Cerebellar cortex (tissue), 1 donor: Measurements from ENCODE around the gene NAALADL2.
"Not testable (repeated sequence)": the region's sequence is repeated elsewhere in the genome, so short reads cannot be mapped to it uniquely, and the experiment has no call there.

Experiments used
- DNase-seq: peaks from one replicate; pipeline ENCODE4 v3.0.0-alpha.2; 2015; ENCODE audit warnings: low spot score

The NAALADL2 gene

GRCh38 chr3:175764722-175765121 is 905.6 kb downstream of the NAALADL2 start:
- DNase-seq = no peak

GRCh38 chr3:175770426-175770825 is 911.3 kb downstream of the NAALADL2 start:
- DNase-seq = no peak

GRCh38 chr3:175777495-175777894 is 918.4 kb downstream of the NAALADL2 start:
- DNase-seq = no peak

- no peak for DNase-seq
Observed at GRCh38 chr3:175777965-175778364, 918.8 kb downstream of the NAALADL2 start.

DNA sequence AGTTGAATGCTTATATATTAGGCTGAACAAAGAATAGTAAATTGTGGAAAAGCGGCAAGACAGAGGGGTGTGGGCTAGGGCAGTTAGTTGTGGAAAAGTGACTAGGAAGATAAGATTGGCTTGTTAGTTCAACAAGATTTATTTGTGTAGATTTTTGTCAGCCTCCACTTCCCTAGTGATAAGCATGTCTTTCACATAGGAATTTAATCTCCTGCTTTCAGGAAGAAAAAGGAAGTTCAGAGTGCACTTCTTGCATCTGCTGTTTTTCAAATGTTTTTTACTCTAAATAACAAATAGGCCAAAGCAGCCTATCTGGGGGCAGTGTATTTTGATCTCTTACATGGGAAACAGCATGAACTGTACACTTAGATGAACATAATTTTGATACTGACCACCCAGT is 919.9 kb downstream of the NAALADL2 start:
- no peak for DNase-seq

- DNase-seq = not testable (repeated sequence)
Observed at GRCh38 chr3:175787109-175787508, 928.0 kb downstream of the NAALADL2 start.

- no peak for DNase-seq
Observed at GRCh38 chr3:175792245-175792644, 933.1 kb downstream of the NAALADL2 start.

- DNase-seq = no peak
Observed at GRCh38 chr3:175798326-175798725, 939.2 kb downstream of the NAALADL2 start.

- DNase-seq = no peak
Observed at GRCh38 chr3:175805825-175806224, 946.7 kb downstream of the NAALADL2 start.

GRCh38 chr3:175807175-175807574 is 948.0 kb downstream of the NAALADL2 start:
- DNase-seq = no peak

GRCh38 chr3:175818811-175819464 is 959.8 kb downstream of the NAALADL2 start:
- no peak for DNase-seq

DNA sequence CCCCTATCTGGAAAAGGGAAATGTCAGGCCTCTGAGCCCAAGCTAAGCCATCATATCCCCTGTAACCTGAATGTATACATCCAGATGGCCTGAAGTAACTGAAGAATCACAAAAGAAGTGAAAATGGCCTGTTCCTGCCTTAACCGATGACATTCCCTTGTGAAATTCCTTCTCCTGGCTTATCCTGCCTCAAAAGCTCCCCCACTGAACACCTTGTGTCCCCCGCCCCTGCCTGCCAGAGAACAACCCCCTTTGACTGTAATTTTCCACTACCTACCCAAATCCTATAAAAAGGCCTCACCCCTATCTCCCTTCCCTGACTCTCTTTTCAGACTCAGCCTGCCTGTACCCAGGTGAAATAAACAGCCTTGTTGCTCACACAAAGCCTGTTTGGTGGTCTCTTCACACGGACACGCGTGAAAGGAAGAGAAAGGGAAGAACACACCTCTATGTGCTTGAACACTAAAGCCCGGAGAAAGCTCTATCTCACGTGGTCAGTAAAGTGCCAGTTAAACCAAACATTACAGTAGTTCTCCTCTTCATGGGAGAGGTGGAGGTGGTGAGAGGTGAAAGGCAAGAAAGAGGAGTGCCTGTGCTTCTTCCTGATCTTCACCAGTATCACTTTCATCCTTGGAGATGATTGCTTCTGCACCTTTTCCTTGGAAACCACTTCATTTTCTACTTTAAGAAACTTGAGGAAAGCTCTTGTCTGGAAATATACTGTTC is 963.8 kb downstream of the NAALADL2 start:
- not testable (repeated sequence) for DNase-seq

GRCh38 chr3:175825016-175825580 is 966.0 kb downstream of the NAALADL2 start:
- DNase-seq = not testable (repeated sequence)

DNA sequence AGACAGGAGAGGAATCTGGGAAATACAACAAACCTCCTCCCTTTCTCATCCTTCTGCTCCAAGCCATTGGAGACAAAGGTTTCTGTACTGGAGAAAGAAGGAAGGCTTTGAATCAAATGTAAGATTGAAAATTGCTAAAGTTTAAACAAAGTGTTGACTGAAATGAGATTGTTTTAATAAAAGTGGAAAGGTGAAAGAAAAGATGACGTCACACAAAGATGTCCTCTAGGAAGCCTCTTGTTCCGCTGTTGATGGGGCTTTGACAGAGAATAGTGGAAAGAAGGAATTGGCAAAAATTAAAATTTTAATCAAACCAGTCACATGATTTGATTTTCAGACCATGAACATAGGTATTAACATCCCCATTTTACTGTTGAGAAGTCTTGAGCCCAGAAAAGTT is 967.6 kb downstream of the NAALADL2 start:
- DNase-seq = no peak

- DNase-seq = not testable (repeated sequence)
Observed at GRCh38 chr3:175829809-175830208, 970.7 kb downstream of the NAALADL2 start.

- DNase-seq = not testable (repeated sequence)
Observed at GRCh38 chr3:175835763-175836162, 976.6 kb downstream of the NAALADL2 start.

DNA sequence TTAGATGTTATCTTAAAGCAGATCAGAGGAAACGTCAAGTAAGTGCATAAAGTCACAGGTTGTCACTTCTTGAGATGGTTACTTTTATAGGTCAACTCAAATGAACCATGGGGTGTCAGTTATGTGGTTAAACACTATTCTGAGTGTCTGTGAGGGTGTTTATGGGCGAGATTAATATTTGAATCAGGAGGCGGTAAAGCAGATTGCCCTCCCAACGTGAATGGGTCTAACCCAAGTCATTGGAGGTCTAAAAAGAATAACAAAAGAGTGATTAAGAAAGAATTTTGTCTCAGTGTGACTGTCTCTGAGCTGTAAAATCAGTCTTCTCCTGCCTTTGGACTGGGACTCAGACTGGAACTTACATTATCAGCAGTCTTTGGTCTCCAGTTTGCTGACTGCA is 977.5 kb downstream of the NAALADL2 start:
- no peak for DNase-seq

DNA sequence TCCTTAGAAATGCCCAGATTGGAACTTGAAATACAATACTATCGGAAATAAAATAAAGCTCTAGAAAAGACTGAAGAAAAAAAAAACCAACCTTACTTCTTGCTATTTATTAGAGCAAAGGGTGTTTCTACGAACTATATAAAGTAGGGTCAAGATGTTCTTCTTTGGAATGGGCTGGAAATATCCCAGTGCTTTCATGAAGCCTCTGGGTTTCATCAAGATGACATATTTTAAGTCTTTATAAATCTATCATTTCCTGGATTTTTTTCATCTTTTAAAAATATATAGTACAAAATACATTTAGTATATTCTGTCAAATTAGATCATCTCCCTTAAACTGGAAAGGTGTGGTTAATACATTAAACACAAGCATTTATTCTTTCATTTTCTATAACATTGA is 978.8 kb downstream of the NAALADL2 start:
- DNase-seq = no peak

- DNase-seq = no peak
Observed at GRCh38 chr3:175839366-175840005, 980.4 kb downstream of the NAALADL2 start.

- DNase-seq = no peak
Observed at GRCh38 chr3:175851541-175851940, 992.4 kb downstream of the NAALADL2 start.

GRCh38 chr3:175852560-175852959 is 993.4 kb downstream of the NAALADL2 start:
- DNase-seq = no peak

DNA sequence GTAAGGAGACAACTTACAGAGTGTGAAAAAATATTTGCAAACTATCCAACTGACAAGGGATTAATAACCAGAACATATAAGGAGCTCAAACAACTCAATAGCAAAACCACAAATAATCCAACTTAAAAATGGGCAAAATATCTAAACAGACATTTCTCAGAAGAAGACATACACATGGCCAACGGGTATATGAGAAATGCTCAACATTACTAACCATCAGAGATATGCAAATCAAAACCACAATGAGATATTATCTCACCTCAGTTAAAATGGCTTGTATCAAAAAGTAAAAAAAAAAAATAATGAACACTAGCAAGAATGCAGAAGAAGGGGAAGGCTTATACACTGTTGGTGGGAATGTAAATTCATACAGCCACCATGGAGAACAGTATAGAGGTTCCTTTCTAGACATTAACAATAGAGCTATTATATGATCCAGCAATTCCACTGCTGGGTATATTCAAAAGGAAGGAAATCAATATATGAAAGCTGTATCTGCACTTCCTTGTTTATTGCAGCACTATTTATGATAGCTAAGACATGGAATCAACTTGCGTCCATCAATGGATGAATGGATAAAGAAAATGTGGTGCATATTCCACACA is 998.6 kb downstream of the NAALADL2 start:
- DNase-seq = no peak
